Activated CD8-positive, alpha-beta memory T cell treated with anti-CD3 and anti-CD28 coated beads for 24 hours (primary cell): ENCODE measurements around the gene ATP5PB.

ENCODE experiments used
- DNase-seq: peaks from one replicate; pipeline ENCODE4 v3.0.0-alpha.2; 2020

Gene ATP5PB

DNA sequence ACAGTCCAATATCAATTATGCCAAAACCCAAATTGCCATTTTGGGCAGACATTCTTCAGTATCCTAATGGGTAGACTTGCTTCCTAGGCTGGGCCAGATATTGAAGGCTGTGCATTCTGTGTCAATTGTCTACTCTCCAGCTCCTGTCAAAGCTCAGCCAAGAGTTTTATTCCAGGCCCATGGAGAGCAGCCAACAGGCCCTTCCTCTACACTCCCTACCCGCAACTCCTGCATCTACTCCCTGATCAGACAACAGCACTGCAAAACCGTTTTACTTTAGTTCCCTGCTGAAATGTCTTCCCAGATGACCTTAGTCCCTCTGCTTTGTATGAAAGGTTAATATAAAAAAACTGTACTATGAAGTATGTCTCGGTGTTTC is 60.7 kb downstream of the ATP5PB start:
- DNase-seq = no peak

DNA sequence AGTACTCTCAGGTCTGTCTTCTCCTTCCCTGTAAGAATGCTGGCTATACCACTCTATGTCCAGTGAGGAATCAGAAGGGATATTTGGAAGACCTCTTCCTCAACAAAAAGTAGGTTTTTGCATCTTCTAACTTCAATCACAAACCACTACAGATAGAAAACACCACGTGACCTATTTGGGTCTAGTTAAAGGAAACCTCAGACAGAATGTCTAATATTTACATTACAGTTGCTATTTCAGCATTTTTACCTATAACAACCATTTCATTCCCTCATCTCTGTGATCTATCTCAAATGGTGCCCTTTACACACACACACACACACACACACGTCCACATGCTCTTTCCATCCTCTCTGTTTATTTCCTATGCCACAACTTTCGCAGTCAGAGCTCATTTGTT is 62.1 kb downstream of the ATP5PB start:
- DNase-seq = no peak
